Stimulated activated CD8-positive, alpha-beta memory T cell treated with anti-CD3 and anti-CD28 coated beads, Interleukin-7, amount 100 ng/mL, for 1 hour (primary cell): ENCODE data around the gene GALNT9.
"Not testable (repeated sequence)": the region's sequence is repeated elsewhere in the genome, so short reads cannot be mapped to it uniquely, and the experiment has no call there.

Experiments
- DNase-seq, 2 donors: peaks; one replicate each; pipeline ENCODE4 v3.0.0-alpha.2; 2020; ENCODE audit warnings: low read depth in 2 of 2

Gene GALNT9

DNA sequence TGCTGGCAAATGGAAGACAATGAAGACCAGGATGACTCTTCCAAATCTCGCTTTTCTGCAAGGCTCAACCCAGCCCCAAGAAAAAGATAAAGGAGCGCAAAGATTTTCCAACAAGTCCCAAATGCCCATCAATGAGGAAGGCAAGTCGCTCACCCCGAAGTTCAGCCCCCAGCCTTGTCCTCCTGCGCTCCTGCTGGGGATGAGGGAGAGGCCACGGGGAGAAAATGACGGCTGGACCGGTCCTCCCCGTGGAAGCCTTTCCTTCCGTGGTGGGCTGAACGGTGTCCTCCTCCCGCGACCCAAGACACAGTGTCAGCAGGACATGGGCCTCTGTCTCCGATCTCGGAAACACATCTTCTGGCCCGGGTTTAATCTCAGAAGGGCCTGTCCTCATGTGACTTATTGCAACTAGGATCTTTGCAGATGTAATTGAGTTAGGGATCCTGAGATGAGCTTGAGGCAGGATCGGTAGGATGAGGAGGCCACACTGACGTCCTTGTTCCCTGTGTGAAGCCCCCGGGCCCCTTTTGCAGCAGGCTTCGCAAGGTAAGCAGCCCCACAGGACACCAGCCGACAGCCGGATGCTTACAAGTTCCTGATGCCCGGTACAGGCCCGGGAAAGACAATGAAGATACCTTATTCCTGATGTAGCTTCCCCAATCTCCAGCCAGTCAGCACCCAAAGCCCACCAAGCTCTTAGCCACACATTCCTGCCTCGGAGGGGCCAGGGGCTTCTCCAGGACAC lies 64.2 kb downstream of the GALNT9 start:
- no peak for DNase-seq

DNA sequence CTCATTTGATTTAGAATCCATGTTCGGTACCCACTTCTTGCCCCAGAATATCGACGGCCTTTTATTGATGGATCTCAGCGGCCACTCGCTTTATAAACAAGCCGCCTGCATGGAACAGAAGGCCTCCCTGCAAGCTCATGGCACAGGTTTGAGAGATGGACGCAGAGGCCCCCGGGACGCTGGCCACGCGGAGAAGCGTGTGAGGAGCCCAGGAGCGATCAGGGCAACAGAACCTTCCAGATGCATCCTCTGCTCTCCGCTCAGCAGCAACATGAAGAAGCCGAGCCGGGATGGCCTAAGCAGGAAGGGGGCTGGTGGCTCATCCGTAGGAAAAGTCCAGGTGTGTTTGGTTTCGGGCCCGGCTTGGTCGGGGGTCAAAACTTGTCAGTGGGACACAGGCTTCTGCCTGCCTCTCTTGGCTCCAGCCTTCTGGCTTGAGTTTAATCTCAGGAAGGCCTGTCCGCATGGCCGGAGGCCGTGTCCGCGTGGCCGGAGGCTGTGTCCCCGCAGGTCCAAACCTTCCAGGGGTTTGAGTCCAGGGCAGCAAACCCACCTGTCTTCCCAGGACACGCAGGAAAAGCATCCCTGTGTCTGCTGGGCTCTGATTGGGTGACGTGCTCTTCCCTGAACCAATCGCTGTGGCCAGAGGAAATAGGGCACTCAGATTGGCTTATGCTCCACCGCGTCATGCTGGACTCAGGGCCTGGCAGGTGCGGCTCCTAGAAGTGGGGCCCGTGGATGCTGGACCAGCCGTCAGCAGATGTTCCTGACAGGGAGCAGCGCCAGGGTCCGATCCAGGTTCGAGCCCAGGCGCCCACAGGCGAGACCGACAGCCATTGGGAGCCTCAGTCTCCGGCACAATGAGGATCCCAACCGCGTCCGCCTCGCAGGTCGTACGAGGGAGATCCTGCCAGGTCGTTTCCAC lies 65.0 kb downstream of the GALNT9 start:
- DNase-seq, result no peak

DNA sequence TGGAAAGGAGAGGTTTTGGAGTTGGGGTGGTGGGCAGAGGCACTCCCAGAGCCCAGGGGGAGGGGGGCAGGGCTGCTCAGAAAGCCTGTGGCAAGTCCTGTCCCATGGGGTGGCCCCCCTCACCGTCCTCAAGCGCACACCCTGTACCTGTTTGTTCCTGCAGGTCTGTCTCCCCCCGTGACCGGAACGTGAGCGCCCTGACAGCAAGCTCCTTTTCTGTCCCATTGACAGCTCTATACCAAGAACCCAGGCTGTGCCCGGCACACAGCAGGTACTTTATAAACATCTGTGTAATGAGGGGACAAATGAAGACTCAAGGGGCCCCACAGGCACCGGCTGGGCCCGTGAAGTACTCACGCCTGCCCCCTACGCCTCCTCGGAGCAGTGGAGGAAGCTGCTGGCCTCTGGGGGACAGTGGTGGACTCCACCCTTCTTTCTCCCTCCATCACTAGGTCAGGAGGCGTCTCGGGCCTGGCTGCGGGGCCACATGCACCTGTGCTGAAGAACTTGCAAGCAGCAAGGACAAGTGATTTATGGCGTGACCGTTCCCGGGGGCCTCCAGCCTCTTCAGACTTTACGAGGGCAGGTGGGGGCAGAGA lies 65.8 kb downstream of the GALNT9 start:
- no peak for DNase-seq

DNA sequence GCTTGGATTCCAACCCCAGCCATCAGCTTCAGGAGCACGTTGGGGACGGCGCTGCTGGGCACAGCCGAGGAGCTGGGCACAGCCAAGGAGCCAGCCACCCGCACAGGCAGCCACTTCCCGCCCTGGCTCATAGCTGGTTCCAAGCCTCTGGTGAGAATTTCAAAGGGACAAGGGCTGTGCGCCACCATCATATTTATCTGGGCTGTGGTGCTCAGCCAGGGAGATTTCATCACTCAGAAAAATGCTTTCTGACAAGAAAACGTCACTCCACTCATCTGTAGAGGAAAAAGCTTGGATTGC lies 66.4 kb downstream of the GALNT9 start:
- no peak for DNase-seq

DNA sequence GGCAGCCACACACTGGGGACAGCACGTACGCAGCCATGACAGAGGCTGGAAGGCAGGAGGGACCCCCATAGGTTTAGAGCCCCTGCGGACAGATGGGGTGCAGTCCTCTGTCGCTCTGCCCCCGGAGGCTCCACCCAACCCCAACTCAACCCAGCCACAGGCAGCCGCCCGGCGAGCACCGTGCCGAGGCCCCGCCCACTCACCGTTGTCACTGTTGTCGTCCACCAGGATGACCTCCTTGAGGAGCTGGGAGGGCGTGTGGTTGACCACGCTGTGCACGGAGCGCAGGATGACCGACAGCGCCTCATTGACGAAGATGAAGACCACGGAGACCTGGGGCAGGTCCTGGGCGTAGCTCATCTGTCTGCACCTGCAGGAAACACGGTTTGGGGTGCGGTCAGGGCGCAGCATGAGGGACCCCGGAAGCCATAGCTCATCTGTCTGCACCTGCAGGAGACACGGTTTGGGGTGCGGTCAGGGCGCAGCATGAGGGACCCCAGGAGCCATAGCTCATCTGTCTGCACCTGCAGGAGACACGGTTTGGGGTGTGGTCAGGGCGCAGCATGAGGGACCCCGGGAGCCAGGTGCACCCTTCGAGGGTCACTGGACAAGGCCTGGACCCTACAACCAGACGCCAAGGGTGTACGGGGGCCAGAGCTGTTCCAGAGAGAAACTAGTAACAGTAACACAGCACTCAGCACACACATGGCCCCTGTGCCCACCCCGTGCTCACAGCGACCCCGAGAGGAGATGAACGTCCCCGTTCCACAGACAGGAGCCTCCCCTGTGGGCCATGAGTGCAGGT lies 66.9 kb downstream of the GALNT9 start:
- DNase-seq, result no peak

DNA sequence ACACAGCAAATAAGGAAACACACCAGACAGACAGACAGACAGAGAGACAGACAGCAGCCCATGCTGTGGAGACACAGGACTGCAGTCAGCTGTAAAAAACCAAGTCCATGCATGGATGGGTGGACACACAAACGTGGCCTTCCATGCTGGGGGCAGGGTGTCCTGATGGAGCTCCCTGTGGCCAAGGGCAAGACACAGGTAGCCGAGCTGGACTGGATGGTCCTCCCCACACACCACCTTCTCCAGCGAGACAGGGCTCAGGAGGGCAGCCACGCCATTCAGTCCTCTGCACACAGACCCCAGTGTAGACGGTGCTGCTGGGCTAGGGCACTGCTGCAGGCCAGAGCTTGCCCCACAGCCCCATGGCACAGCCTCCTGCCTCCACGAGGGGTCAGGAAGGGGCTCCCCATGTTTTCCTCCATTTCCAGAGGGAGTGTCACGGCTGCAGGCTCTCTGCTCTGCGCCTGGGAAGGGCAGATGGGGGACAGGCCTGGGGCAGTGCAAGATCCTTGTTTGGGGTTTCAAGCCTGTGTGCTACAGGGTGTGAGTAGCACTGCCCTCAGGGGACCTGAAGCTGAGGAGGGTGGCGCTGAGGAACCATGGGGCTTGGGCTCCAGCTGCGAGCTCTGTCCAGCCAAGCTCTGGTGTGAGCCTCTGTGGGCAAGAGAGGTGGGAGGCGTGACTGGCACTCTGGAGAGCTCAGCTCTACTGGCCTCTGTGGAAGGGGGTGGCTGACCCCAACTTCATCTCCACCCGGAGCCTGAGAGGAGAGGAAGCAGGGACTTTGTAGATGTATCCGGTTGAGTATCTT lies 67.9 kb downstream of the GALNT9 start:
- no peak for DNase-seq

DNA sequence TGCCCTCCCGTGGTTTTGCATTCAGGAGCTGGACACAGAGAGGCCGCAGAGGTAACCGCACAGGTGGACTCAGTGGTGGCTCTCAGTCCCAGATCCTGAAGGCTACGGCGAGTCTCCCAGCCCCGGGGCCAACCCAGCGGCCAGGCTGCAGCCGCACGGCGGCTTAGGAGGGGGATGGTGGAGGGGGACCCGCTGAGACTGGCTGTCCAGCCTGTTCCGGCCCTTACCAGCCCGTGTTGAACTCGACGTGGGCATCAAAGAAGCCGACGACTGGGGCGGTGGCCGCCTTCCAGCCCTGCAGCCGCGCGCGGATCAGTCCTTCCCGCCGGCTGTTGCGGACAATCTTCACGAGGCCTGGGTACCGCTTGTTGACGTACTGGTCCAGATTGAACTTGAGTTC lies 68.7 kb downstream of the GALNT9 start:
- DNase-seq, result no peak

DNA sequence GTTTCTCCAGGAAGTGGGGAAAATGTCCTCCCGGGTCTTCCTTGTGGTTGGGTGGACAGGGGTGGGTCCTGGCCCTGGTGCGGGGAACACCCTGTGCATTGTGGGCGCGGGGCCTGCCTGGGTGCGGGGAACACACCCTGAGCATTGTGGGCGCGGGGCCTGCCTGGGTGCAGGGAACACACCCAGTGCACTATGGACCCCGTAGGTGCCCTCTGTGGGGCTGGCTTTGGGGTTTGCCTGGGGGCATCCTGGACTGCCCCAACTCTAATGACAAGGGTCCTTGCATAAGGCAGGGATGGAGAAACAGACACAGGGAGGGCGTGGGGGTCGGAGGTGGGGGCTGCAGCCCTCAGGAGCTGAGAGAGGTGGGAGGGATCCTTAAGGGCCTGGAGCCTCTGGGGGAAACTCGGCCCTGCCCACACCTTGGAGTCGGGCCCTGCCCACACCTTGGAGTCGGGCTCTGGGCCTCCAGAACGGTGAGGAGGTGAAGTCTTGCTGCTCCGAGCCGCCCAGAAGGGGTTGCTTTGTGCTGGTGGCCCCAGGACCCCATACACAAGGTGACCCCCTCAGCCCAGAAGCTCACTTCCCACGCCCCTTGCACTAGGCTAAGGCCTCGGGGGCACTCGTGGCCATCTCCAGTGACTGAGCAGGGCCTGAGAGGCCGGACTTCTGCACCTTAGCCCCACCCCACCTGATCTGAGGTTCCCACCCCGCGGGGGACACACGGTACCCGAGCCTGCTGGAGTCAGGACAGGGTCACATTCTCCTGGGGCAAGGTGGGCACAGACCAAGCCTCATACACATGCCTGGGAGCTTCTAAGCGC lies 69.3 kb downstream of the GALNT9 start:
- no peak for DNase-seq

DNA sequence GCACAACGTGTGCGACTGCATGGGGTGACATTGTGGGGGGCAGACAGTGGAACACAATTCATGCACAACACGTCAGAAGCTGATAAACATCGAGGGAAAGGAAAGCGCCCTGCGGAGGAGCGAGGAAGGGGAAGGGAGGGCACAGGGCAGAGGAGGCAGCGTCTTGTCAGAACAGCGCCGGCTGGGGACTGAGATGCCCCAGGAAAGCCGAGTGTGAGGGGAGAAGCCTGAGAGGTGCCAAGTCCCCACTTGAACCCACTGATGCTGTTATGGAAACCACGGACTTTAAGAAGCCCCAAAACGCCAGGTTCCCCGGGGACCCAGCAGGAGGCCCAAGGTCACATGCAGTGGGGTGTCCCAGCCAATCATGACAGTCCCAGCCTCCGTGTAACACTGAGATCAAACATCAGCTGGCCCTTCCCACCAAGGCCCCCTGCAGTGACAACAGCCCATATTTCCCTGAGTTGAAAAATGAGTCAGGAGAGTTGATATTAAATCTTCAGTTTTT lies 70.0 kb downstream of the GALNT9 start:
- DNase-seq, result no peak

DNA sequence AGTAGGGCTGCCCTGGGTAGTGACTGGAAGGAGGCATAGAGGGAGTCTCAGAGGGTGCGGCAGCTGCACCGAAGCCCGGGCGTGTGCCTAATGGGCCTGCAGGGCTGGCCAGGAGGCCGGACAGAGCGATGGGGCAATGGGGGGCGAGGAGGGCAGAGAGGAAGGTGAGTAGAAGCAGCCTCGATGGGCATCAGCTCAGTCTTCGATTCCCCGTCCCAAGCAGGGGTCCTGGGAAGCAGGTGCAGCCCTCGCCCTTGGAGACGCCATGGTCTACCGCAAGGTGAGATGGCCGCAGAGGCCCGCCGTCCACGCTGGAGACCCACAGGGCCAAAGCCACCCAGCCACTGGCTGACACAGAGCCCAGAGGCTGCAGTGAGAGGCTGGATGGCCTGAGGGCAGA lies 70.8 kb downstream of the GALNT9 start:
- no peak for DNase-seq

DNA sequence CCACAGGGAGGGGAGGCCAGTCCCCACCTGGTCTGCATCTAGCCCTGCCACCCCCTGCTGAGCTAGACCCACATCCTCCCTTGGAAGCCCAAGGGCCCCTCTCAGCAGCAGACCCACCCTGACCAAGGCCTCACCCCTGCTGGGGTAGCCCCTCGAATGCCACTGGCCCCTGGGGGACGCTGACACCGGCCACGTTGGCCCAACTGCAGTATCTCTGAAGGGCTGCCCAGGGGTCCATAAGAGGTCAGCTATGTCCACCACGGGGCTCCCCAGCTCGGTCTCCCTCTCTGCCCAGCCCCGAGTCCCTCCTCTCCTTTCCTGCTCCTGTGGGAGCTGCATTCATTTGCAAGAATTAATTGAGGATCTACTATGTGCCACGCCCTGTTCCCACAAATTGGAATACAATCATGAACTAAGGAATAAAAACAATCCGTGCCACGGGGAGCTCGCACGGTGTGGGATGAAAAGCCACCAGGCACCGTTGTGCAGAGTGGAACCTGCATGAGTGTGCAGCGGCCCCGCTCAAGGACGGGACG lies 71.4 kb downstream of the GALNT9 start:
- no peak for DNase-seq

DNA sequence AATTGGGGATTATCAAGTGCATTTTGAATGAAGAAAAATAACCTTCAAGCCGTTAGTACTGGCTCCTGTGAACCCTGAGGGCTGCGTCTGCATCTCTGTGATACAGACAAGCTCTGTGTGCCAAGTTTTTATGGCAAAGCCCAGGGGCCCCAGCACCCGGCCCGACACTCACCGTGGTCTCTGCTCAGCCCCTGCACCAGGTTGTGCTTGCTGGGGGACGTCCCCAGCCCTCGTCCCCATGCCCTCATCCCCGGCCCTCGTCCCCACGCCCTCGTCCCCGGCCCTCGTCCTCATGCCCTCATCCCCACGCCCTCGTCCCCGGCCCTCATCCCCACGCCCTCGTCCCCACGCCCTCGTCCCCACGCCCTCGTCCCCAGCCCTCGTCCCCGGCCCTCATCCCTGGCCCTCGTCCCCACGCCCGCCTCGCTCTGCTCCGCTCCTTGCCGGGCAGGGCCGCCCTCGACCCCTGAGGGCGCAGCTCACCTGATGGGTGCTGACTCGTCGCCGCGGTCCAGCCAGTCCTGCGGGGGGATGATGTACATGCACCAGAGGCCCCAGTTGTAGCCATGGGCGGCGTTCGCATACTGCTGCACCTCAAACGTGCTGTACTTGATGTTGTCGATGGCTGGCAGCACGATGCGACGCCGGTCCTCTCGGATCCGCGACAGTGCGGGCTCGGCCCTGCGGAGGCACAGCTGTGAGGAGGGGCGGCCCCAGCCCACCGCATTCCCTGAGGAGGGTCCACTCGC lies 72.0 kb downstream of the GALNT9 start:
- no peak for DNase-seq

DNA sequence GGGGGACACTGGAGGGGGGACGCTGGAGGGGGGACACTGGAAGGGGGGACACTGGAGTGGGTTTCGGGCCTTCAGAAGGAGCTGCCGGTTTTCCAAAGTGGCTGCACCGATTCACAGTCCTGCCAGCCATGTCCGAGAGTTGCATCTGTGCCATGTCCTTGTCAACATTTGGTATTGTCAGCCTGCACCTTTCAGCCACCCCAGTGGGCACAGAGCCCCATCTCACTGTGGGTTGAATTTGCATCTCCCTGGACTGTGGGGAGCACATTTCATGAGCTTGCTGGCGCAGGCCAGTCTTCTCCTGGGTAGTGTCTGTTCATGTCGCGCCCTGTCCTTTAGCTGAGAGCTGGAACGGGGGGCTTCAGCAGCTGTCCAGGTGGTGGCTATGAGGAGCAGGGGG lies 72.7 kb downstream of the GALNT9 start:
- no peak for DNase-seq

DNA sequence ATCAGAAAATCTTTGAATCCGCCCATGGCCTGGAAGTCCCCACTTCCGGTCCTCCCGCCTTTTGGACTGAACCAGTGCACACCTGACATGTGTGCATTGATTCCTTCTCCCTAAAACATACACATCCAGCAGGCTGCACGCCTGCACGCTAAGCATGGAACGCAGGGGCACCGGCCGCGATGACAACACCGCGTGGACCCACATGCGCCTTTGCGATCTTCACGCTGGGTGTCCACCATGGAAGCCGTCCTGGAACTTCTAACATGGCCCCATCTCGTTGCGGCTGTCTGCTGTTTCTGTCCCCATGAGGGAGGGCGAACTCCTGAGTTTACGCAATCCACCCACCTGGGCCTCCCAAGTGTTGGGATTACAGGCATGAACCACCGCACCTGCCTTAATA lies 73.7 kb downstream of the GALNT9 start:
- no peak for DNase-seq

DNA sequence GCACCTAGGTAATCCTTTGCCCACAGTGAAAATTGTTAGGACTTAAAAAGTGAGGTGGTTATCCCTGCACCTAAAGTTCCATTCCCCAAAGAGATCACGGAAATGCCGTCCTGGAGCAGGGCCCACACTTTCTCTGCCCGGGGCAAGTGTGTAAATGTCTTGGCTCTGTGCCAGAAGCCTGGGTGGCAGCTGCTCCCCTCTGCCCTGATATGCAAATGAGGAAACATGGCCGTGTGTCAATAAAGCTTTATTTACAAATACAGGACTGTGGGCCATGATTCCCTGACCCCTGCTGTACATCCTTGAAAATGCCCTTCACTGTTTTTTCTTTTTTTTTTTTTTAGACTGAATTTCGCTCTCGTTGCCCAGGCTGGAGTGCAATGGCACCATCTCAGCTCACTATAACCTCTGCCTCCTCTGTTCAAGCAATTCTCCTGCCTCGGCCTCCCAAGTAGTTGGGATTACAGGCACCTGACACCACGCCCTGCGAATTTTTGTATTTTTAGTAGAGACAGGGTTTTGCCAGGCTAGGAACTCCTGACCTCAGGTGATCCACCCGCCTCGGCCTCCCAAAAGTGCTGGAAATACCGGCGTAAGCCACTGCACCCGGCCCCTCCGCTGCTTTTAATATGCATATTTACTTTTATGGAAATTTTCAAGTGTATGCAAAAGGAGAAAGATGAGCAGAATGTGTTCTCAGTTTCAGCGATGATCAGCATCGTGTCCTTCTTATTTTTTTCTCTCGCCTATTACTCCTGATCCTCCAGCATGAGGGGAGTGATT lies 75.5 kb downstream of the GALNT9 start:
- no peak for DNase-seq

DNA sequence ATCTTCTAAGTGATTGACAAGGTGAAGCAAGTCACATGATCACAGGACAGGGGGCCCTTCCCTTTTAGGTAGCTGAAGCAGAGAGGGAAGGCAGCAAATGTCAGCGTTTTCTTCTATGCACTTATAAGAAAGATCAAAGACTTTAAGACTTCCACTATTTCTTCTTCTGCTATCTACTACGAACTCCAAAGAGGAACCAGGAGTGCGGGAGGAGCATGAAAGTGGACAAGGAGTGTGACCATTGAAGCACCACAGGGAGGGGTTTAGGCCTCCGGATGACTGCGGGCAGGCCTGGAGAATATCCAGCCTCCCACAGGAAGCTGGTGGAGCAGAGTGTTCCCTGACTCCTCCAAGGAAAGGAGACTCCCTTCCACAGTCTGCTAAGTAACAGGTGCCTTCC lies 76.4 kb downstream of the GALNT9 start:
- not testable (repeated sequence) for DNase-seq

DNA sequence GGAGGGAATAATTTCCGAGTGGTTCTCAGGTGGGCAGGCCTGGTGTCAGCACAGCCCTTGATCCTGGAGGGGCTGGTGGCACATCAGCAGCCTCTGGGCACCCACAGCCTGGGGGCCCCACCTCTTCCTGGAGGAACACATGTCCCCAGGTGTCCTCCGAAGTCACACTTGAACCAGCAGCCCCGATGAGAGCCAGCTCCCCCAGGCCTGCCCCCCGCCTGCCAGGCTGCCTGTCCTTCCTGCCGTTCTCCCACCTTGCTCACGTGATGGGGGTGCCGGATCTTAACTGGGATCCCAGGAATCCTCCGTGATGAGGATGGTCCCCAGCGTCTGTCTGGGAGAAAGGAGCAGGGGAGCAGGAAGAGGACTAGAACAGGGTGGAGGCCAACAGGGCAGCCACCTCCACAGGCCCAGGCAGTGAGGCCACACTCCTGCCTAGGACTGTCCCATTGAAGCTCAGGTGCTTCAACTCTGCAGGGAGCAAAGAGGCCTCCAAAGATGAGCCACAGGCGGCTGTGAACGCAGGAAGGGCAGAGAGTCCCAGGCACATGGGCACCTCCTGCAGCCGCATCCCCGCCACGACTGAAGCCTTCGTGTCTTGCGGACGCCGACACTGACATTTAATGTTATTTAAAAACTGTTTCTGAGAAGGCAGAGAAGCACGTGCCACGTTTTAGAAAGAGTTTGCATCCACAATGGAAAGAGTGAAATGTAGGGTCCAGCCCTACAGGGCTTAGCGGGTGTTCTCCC lies 77.5 kb downstream of the GALNT9 start:
- no peak for DNase-seq

DNA sequence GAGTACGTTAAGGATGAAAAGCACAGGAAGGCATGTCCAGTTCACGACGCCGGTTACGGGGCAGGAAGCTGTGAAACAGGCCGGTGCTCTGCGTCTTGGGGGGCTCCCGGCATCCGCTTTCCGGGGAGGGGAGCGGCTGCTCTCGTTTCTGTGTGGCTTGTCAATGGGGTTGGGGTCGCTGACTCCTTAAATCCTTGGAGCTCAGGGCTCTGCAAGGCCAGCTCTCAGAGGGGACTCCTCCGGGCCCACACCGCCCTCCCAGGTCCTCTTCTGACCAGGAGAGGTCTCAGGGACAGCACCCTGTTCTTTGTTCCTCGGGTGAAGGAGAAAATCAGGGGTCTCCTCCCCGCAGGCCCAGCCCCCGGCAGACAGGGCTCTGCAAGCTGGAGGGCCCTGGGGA lies 78.1 kb downstream of the GALNT9 start:
- DNase-seq, result no peak
